D721Med (cell line): ENCODE measurements around the gene VPS51.

ENCODE experiments used
- DNase-seq: peaks from one replicate; pipeline ENCODE4 v3.0.0; 2011; ENCODE audit warnings: low spot score; ENCODE audit not compliant: insufficient read length
- FAIRE-seq: peaks from 2 replicates; lab custom pipeline; 2011; peaks lifted over from hg19 to GRCh38; lab: Jason Lieb, UNC
- CTCF ChIP-seq: IDR thresholded peaks from 2 replicates; pipeline ENCODE4 v1.5.1; 2012; ENCODE audit warnings: mild to moderate bottlenecking, control low read depth; ENCODE audit not compliant: insufficient read depth; ENCODE audit errors: missing control alignments

Gene VPS51

GRCh38 chr11:65057526-65057925 is 38.5 kb upstream of the VPS51 start:
- TF ChIP-seq CTCF: no peak
- no peak for FAIRE-seq

GRCh38 chr11:65058012-65058411 is 38.0 kb upstream of the VPS51 start:
- DNase-seq (no peak), FAIRE-seq (no peak)
- TF ChIP-seq CTCF: no peak

More at GRCh38 chr11:65057526-65057925, 38.5 kb upstream of the VPS51 start:
- DNase-seq: no peak

GRCh38 chr11:65058419-65059054 is 37.5 kb upstream of the VPS51 start, which contains the start of gene NAALADL1:
NAALADL1 (minus strand) TSS chr11:65058553; CDS start chr11:65058521, 32 bp downstream.
- DNase-seq (no peak), FAIRE-seq (no peak)
- no peak for TF ChIP-seq CTCF

- DNase-seq: no peak
- TF ChIP-seq CTCF: no peak
- no peak for FAIRE-seq
Measured at GRCh38 chr11:65059523-65059922, 36.5 kb upstream of the VPS51 start.

- no peak for FAIRE-seq
- no peak for TF ChIP-seq CTCF
- no peak for DNase-seq
Measured at GRCh38 chr11:65059959-65060824, 35.8 kb upstream of the VPS51 start.

GRCh38 chr11:65060913-65061408 is 35.1 kb upstream of the VPS51 start:
- DNase-seq: no peak
- peak; percentile 49 for TF ChIP-seq CTCF
- FAIRE-seq: no peak
